LNCAP (cell line): ENCODE measurements around the gene CEBPB.

Source experiments
- CTCF ChIP-seq: fragments of 450-650 bp; IDR thresholded peaks from 2 replicates; pipeline ENCODE4 v1.5.1; 2017; ENCODE audit warnings: mild to moderate bottlenecking

CEBPB gene

GRCh38 chr20:50197463-50198179, 7.0 kb downstream of the CEBPB start:
- no peak for TF ChIP-seq CTCF

- no peak for TF ChIP-seq CTCF
These were observed 7.6 kb downstream of the CEBPB start for GRCh38 chr20:50198180-50198666.

GRCh38 chr20:50198716-50199115, 8.1 kb downstream of the CEBPB start:
- TF ChIP-seq CTCF = no peak

- TF ChIP-seq CTCF = no peak
These were observed 9.1 kb downstream of the CEBPB start for GRCh38 chr20:50199703-50200102.

GRCh38 chr20:50200482-50201104, 10.0 kb downstream of the CEBPB start:
- no peak for TF ChIP-seq CTCF

GRCh38 chr20:50202677-50203076, 12.0 kb downstream of the CEBPB start:
- no peak for TF ChIP-seq CTCF

GRCh38 chr20:50203951-50204937, 13.6 kb downstream of the CEBPB start:
- TF ChIP-seq CTCF = no peak
